HepG2 (cell line): Measurements from ENCODE around the gene GRIN3B. TPM values are rescaled to one million over a fixed set of nuclear protein-coding genes. Genes with fewer than 3 reads are reported as not detected.

Experiments
- AGO2 ChIP-seq: fragments of 200-400 bp; formaldehyde crosslinking; optimal IDR thresholded peaks from 2 replicates; pipeline ENCODE3; 2017; ENCODE audit warnings: mild to moderate bottlenecking, low read depth, low read length, moderate library complexity
- CBX1 ChIP-seq: IDR thresholded peaks from one replicate; pipeline ENCODE4 v1.6.1; 2016; ENCODE audit warnings: antibody characterized with exemption, low read depth
- JUN ChIP-seq: sonication (generic); formaldehyde crosslinking; IDR thresholded peaks from 2 replicates; pipeline ENCODE4 v1.4.0; 2020; ENCODE audit warnings: mild to moderate bottlenecking, missing genetic modification reagents
- JUND ChIP-seq: sonication (generic); formaldehyde crosslinking; IDR thresholded peaks from 2 replicates; pipeline ENCODE4 v1.8.0; 2022; ENCODE audit warnings: mild to moderate bottlenecking, missing genetic modification reagents
- KDM5B ChIP-seq: sonication (generic); formaldehyde crosslinking; IDR thresholded peaks from 2 replicates; pipeline ENCODE4 v1.4.0; 2020; ENCODE audit warnings: missing genetic modification reagents, mild to moderate bottlenecking, borderline replicate concordance
- MXD1 ChIP-seq: sonication (generic); formaldehyde crosslinking; IDR thresholded peaks from 2 replicates; pipeline ENCODE4 v1.4.0; 2020; ENCODE audit warnings: mild to moderate bottlenecking, missing genetic modification reagents
- PAWR ChIP-seq: sonication (generic); formaldehyde crosslinking; IDR thresholded peaks from 2 replicates; pipeline ENCODE4 v1.4.0; 2020; ENCODE audit warnings: missing genetic modification reagents, mild to moderate bottlenecking, borderline replicate concordance
- POLR2AphosphoS2 ChIP-seq: IDR thresholded peaks from 2 replicates; pipeline ENCODE4 v1.6.1; 2011; ENCODE audit warnings: low read depth, low read length, improper control_type of control experiment
- SALL2 ChIP-seq: sonication (generic); formaldehyde crosslinking; IDR thresholded peaks from 2 replicates; pipeline ENCODE4 v1.8.1; 2023; ENCODE audit warnings: mild to moderate bottlenecking, missing genetic modification reagents, inconsistent platforms
- TBX3 ChIP-seq: fragments of 450-650 bp; IDR thresholded peaks from 2 replicates; pipeline ENCODE4 v1.6.1; 2017; ENCODE audit warnings: antibody characterized with exemption, mild to moderate bottlenecking, inconsistent platforms, borderline replicate concordance
- TMF1 ChIP-seq: sonication (generic); formaldehyde crosslinking; IDR thresholded peaks from 2 replicates; pipeline ENCODE4 v1.8.1; 2022; ENCODE audit warnings: low read depth, missing genetic modification reagents
- U2AF2 ChIP-seq: fragments of 200-400 bp; formaldehyde crosslinking; IDR thresholded peaks from 2 replicates; pipeline ENCODE4 v1.6.1; 2017; ENCODE audit warnings: low read depth, mild to moderate bottlenecking, low read length
- ZNF687 ChIP-seq: sonication (generic); formaldehyde crosslinking; IDR thresholded peaks from 2 replicates; pipeline ENCODE4 v1.5.1; 2020; ENCODE audit warnings: mild to moderate bottlenecking, missing genetic modification reagents, moderate library complexity
- ZNF709 ChIP-seq: sonication (generic); formaldehyde crosslinking; IDR thresholded peaks from 2 replicates; pipeline ENCODE4 v1.5.0; 2020; ENCODE audit warnings: mild to moderate bottlenecking, missing genetic modification reagents
- ZNF839 ChIP-seq: sonication (generic); formaldehyde crosslinking; IDR thresholded peaks from 2 replicates; pipeline ENCODE4 v1.4.0; 2020; ENCODE audit warnings: missing genetic modification reagents, mild to moderate bottlenecking, borderline replicate concordance
- ZNF841 ChIP-seq: sonication (generic); formaldehyde crosslinking; IDR thresholded peaks from 2 replicates; pipeline ENCODE4 v1.8.1; 2023; ENCODE audit warnings: missing genetic modification reagents, borderline replicate concordance
- ZSCAN25 ChIP-seq: sonication (generic); formaldehyde crosslinking; IDR thresholded peaks from 2 replicates; pipeline ENCODE4 v1.8.0; 2022; ENCODE audit warnings: mild to moderate bottlenecking, missing genetic modification reagents
- polyA plus RNA-seq, 8 experiments: library from polyadenylated mRNA; depleted of rRNA in 3 of 8; stranded (reverse) in 7 of 8; unstranded in 1 of 8; fragments of >200 nt; fragmentation: Illumina TruSeq in 4 of 8; extraction: Trizol in 4 of 8; gene quantifications; 2 replicates each; pipeline versions ENCODE4 v1.2.1 to v1.2.3, GENCODE V29; 2011 to 2016; ENCODE audit warnings: low read depth in 4 of 8, missing spikeins in 1 of 8, mixed read lengths in 1 of 8; ENCODE audit not compliant: insufficient read depth in 1 of 8
- total RNA-seq, 5 experiments: library from RNA; depleted of rRNA; stranded (reverse); fragments of >200 nt; fragmentation: Illumina TruSeq; extraction: Trizol; gene quantifications; 2 replicates each; pipeline ENCODE4 v1.2.3, GENCODE V29; 2016; ENCODE audit warnings: low read depth in 1 of 5
- TF ChIP-seq, protein P1 (sequence below): IDR thresholded peaks from 2 replicates; pipeline ENCODE4 v1.6.1; 2012; ENCODE audit warnings: inconsistent platforms
- TF ChIP-seq, protein P2 (sequence below): sonication (generic); formaldehyde crosslinking; IDR thresholded peaks from 2 replicates; pipeline ENCODE4 v1.4.0; 2020; ENCODE audit warnings: missing genetic modification reagents

The GRIN3B gene
- total and polyA plus RNA-seq, 2 of the 13 experiments (the other 11 are each of a cell fraction or from before 2014, with no cell fraction given): 0.07 to 0.20 TPM

- TF ChIP-seq ZNF687 (CRISPR knock-in tag) (peak; percentile 38; the same call in 1 of the 2 replicates), MXD1 (CRISPR knock-in tag) (peak; percentile 32; the same call in 1 of the 2 replicates), CBX1 (no peak), TBX3 (peak; percentile 54; the same call in 1 of the 2 replicates), JUND (CRISPR knock-in tag) (no peak), ZNF839 (no peak), PAWR (CRISPR knock-in tag) (no peak), AGO2 (peak; percentile 2), JUN (CRISPR knock-in tag) (no peak), SALL2 (CRISPR knock-in tag) (no peak), KDM5B (CRISPR knock-in tag) (0 out of 2 replicates have a peak, but pooled peaks have one; percentile 14), ZNF709 (CRISPR knock-in tag) (no peak), ZSCAN25 (CRISPR knock-in tag) (peak; percentile 46; the same call in 1 of the 2 replicates), U2AF2 (no peak), TMF1 (CRISPR knock-in tag) (0 out of 2 replicates have a peak, but pooled peaks have one; percentile 33), POLR2AphosphoS2 (no peak), ZNF841 (CRISPR knock-in tag) (no peak)
- TF ChIP-seq, protein P1, sequence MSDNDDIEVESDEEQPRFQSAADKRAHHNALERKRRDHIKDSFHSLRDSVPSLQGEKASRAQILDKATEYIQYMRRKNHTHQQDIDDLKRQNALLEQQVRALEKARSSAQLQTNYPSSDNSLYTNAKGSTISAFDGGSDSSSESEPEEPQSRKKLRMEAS: peak; percentile 31; the same call in 1 of the 2 replicates
- TF ChIP-seq, protein P2, sequence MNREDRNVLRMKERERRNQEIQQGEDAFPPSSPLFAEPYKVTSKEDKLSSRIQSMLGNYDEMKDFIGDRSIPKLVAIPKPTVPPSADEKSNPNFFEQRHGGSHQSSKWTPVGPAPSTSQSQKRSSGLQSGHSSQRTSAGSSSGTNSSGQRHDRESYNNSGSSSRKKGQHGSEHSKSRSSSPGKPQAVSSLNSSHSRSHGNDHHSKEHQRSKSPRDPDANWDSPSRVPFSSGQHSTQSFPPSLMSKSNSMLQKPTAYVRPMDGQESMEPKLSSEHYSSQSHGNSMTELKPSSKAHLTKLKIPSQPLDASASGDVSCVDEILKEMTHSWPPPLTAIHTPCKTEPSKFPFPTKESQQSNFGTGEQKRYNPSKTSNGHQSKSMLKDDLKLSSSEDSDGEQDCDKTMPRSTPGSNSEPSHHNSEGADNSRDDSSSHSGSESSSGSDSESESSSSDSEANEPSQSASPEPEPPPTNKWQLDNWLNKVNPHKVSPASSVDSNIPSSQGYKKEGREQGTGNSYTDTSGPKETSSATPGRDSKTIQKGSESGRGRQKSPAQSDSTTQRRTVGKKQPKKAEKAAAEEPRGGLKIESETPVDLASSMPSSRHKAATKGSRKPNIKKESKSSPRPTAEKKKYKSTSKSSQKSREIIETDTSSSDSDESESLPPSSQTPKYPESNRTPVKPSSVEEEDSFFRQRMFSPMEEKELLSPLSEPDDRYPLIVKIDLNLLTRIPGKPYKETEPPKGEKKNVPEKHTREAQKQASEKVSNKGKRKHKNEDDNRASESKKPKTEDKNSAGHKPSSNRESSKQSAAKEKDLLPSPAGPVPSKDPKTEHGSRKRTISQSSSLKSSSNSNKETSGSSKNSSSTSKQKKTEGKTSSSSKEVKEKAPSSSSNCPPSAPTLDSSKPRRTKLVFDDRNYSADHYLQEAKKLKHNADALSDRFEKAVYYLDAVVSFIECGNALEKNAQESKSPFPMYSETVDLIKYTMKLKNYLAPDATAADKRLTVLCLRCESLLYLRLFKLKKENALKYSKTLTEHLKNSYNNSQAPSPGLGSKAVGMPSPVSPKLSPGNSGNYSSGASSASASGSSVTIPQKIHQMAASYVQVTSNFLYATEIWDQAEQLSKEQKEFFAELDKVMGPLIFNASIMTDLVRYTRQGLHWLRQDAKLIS (CRISPR knock-in tag): no peak
- TF ChIP-seq, all 625 proteins: peak for 9
Observed at GRCh38 chr19:1004204-1004802, 4.1 kb downstream of the GRIN3B start (continued).
